ENCODE measurements around the gene RAD51B. TPM values are rescaled to one million over a fixed set of nuclear protein-coding genes. Genes with fewer than 3 reads are reported as not detected.

Gene RAD51B
- total RNA-seq, 1 experiment from 2014 or later = 23.3 TPM

- H3K27ac ChIP-seq (ENCODE audit: low read depth, low read length, poor library complexity, severe bottlenecking) = no peak overlapping the region
- intact Hi-C loops (cut with micrococcal nuclease; ENCODE audit: unreplicated experiment) = no loop called here
- DNase-seq (ENCODE audit: low spot score) = no peak
- BruUV-seq (replicated peaks) = no TSS peak
- CTCF ChIA-PET = interaction anchor here (0.6 kb wide), 1 partner anchor 235 kb away, joined by 8 read pairs; the partner anchor contains the start of gene ZFP36L1
- H3K9me3 ChIP-seq (ENCODE audit: low read depth, low read length, poor library complexity, severe bottlenecking) = no peaks in the 10 kb centered on the region
- TF ChIP-seq CTCF (conservative IDR thresholded peaks at IDR 0.05; ENCODE audit: low read depth, low read length) (no peak), EZH2 (IDR thresholded peaks at IDR 0.05; ENCODE audit: borderline replicate concordance, low read depth, low read length, poor library complexity, severe bottlenecking) (no peak)
- H3K4me3 ChIP-seq (ENCODE audit: low read depth, low read length, poor library complexity, severe bottlenecking) = no peak overlapping the region
- H3K4me1 ChIP-seq (ENCODE audit: insufficient read depth, low read length, poor library complexity, severe bottlenecking) = peaks cover 10% of the 10 kb centered on the region
- no peaks in the 10 kb centered on the region for H3K36me3 ChIP-seq (ENCODE audit: insufficient read depth, low read length, poor library complexity, severe bottlenecking)
- POLR2A ChIA-PET (ENCODE audit: low non-redundant PET) = no interaction called here
- no peaks in the 10 kb centered on the region for H3K27me3 ChIP-seq (replicated peaks; ENCODE audit: insufficient read depth, low read depth, low read length, poor library complexity)
Observed at GRCh38 chr14:68558096-68558495, 738.5 kb downstream of the RAD51B start.

GRCh38 chr14:68559949-68560348, 740.4 kb downstream of the RAD51B start:
- no TSS peak for BruUV-seq (replicated peaks)
- ChIA-PET POLR2A (ENCODE audit: low non-redundant PET) (no interaction called here), CTCF (no interaction called here)
- Histone ChIP-seq H3K36me3 (ENCODE audit: insufficient read depth, low read length, poor library complexity, severe bottlenecking) (no peaks in the 10 kb centered on the region), H3K9me3 (ENCODE audit: low read depth, low read length, poor library complexity, severe bottlenecking) (no peaks in the 10 kb centered on the region), H3K4me1 (ENCODE audit: insufficient read depth, low read length, poor library complexity, severe bottlenecking) (peaks cover 4% of the 10 kb centered on the region), H3K27me3 (replicated peaks; ENCODE audit: insufficient read depth, low read depth, low read length, poor library complexity) (no peaks in the 10 kb centered on the region), H3K4me3 (ENCODE audit: low read depth, low read length, poor library complexity, severe bottlenecking) (no peak overlapping the region), H3K27ac (ENCODE audit: low read depth, low read length, poor library complexity, severe bottlenecking) (no peak overlapping the region)
- intact Hi-C loops (cut with micrococcal nuclease; ENCODE audit: unreplicated experiment) = no loop called here
- TF ChIP-seq CTCF (conservative IDR thresholded peaks at IDR 0.05; ENCODE audit: low read depth, low read length) (no peak), EZH2 (IDR thresholded peaks at IDR 0.05; ENCODE audit: borderline replicate concordance, low read depth, low read length, poor library complexity, severe bottlenecking) (no peak)
- no peak for DNase-seq (ENCODE audit: low spot score)

- TF ChIP-seq EZH2 (IDR thresholded peaks at IDR 0.05; ENCODE audit: borderline replicate concordance, low read depth, low read length, poor library complexity, severe bottlenecking) = no peak
- TF ChIP-seq CTCF (conservative IDR thresholded peaks at IDR 0.05; ENCODE audit: low read depth, low read length) = no peak
- CTCF ChIA-PET = no interaction called here
- Histone ChIP-seq H3K4me3 (ENCODE audit: low read depth, low read length, poor library complexity, severe bottlenecking) (no peak overlapping the region), H3K27me3 (replicated peaks; ENCODE audit: insufficient read depth, low read depth, low read length, poor library complexity) (no peaks in the 10 kb centered on the region), H3K36me3 (ENCODE audit: insufficient read depth, low read length, poor library complexity, severe bottlenecking) (no peaks in the 10 kb centered on the region), H3K4me1 (ENCODE audit: insufficient read depth, low read length, poor library complexity, severe bottlenecking) (peaks cover 4% of the 10 kb centered on the region), H3K27ac (ENCODE audit: low read depth, low read length, poor library complexity, severe bottlenecking) (no peak overlapping the region), H3K9me3 (ENCODE audit: low read depth, low read length, poor library complexity, severe bottlenecking) (no peaks in the 10 kb centered on the region)
- no TSS peak for BruUV-seq (replicated peaks)
- DNase-seq (ENCODE audit: low spot score) = no peak
- intact Hi-C loops (cut with micrococcal nuclease; ENCODE audit: unreplicated experiment) = no loop called here
- POLR2A ChIA-PET (ENCODE audit: low non-redundant PET) = no interaction called here
Observed at GRCh38 chr14:68561531-68562007, 742.0 kb downstream of the RAD51B start.

All from A673 (cell line).